H1 (cell line): ENCODE data around the gene ZDHHC8. TPM values are rescaled to one million over a fixed set of nuclear protein-coding genes. Genes with fewer than 3 reads are reported as not detected.
A peak's percentile ranks its signal among the peaks of the same experiment; 100 is the strongest.

Experiments
- CTCF ChIA-PET: fragments of 300-600 bp; sonication (Branson Sonifier 250); formaldehyde crosslinking; loops from one replicate; lab custom pipeline; 2021; ENCODE audit not compliant: partially characterized antibody; lab: Charles Lee
- POLR2A ChIA-PET: fragments of 300-600 bp; sonication (Branson Sonifier 250); formaldehyde crosslinking; loops from one replicate; lab custom pipeline; 2021; ENCODE audit warnings: inconsistent platforms; ENCODE audit not compliant: partially characterized antibody; lab: Charles Lee
- DNase-seq, 2 experiments: peaks; one replicate each; pipeline versions ENCODE4 v3.0.0 to v3.0.0-alpha.2; 2010 to 2022; ENCODE audit warnings: low spot score in 2 of 2, low read depth in 1 of 2, mixed read lengths in 1 of 2
- FAIRE-seq: peaks from 2 replicates; lab custom pipeline; 2011; peaks lifted over from hg19 to GRCh38; lab: Jason Lieb, UNC
- H2AFZ ChIP-seq: 2 replicates; pipeline ENCODE4 v1.8.1; 2012; ENCODE audit warnings: low read length, inconsistent platforms
- H2AK5ac ChIP-seq: 2 replicates; pipeline ENCODE4 v1.6.1; 2013; ENCODE audit warnings: low read depth, low read length
- H2BK120ac ChIP-seq: replicated peaks from 2 replicates; pipeline ENCODE3; 2013; ENCODE audit warnings: low read depth, low read length, inconsistent platforms
- H2BK12ac ChIP-seq: 2 replicates; pipeline ENCODE4 v1.6.1; 2013; ENCODE audit warnings: low read depth, low read length
- H2BK15ac ChIP-seq: 2 replicates; pipeline ENCODE4 v1.6.1; 2013; ENCODE audit warnings: low read length
- H2BK20ac ChIP-seq: 2 replicates; pipeline ENCODE4 v1.6.1; 2013; ENCODE audit warnings: low read length
- H2BK5ac ChIP-seq: 2 replicates; pipeline ENCODE4 v1.6.1; 2013; ENCODE audit warnings: low read depth, low read length
- H3K14ac ChIP-seq: 2 replicates; pipeline ENCODE4 v1.6.1; 2013; ENCODE audit warnings: inconsistent platforms; ENCODE audit not compliant: insufficient read length
- H3K18ac ChIP-seq: 2 replicates; pipeline ENCODE4 v1.6.1; 2013; ENCODE audit warnings: low read length; ENCODE audit errors: extremely low read depth
- H3K23ac ChIP-seq: 2 replicates; pipeline ENCODE4 v1.6.1; 2013; ENCODE audit warnings: inconsistent platforms; ENCODE audit not compliant: insufficient read length
- H3K23me2 ChIP-seq: 2 replicates; pipeline ENCODE4 v1.6.1; 2013; ENCODE audit warnings: low read depth, low read length
- H3K27ac ChIP-seq: 2 replicates; pipeline ENCODE4 v1.6.1; 2011; ENCODE audit warnings: low read depth, low read length, inconsistent platforms
- H3K27me3 ChIP-seq, 4 experiments: replicated peaks in 1 of 4; 1 replicate in 1 of 4; 2 replicates in 3 of 4; pipeline versions ENCODE4 v1.6.1 to v1.8.1; 2011 to 2013; ENCODE audit warnings: low read length in 3 of 4, mild to moderate bottlenecking in 3 of 4, inconsistent platforms in 2 of 4, mixed read lengths in 2 of 4, moderate library complexity in 1 of 4; ENCODE audit not compliant: control insufficient read depth in 3 of 4, insufficient read depth in 3 of 4; ENCODE audit errors: extremely low read depth in 1 of 4
- H3K36me3 ChIP-seq, 4 experiments: 2 replicates each; pipeline versions ENCODE4 v1.6.1 to v1.8.1; 2011 to 2013; ENCODE audit warnings: mild to moderate bottlenecking in 4 of 4, low read length in 3 of 4, moderate library complexity in 2 of 4, control low read depth in 1 of 4, inconsistent platforms in 1 of 4; ENCODE audit not compliant: insufficient read depth in 4 of 4, control insufficient read depth in 2 of 4
- H3K4ac ChIP-seq: replicated peaks from 2 replicates; pipeline ENCODE3; 2013; ENCODE audit warnings: low read length, low read depth, mixed read lengths, inconsistent platforms; ENCODE audit not compliant: insufficient read length
- H3K4me1 ChIP-seq, 4 experiments: replicated peaks in 1 of 4; 1 replicate in 1 of 4; 2 replicates in 3 of 4; pipeline versions ENCODE4 v1.6.1 to v1.8.1; 2011 to 2013; ENCODE audit warnings: low read length in 3 of 4, inconsistent platforms in 2 of 4, mixed read lengths in 1 of 4; ENCODE audit not compliant: insufficient read depth in 4 of 4, control insufficient read depth in 3 of 4
- H3K4me2 ChIP-seq, 2 experiments: 2 replicates each; pipeline versions ENCODE4 v1.6.1 to v1.8.1; 2011 to 2013; ENCODE audit warnings: low read depth in 2 of 2, low read length in 2 of 2, control low read depth in 1 of 2, inconsistent platforms in 1 of 2, mild to moderate bottlenecking in 1 of 2; ENCODE audit not compliant: insufficient read depth in 1 of 2
- H3K4me3 ChIP-seq, 4 experiments: fragments of 200-600, 300-600 bp in 1 of 4; sonication (generic), shearing (Covaris generic), sonication (Bioruptor Twin) in 1 of 4; 2 replicates each; pipeline versions ENCODE4 v1.5.1 to v1.8.1; 2011 to 2016; ENCODE audit warnings: low read length in 4 of 4, low read depth in 3 of 4, control low read depth in 2 of 4, inconsistent platforms in 2 of 4, mild to moderate bottlenecking in 2 of 4, mixed read lengths in 1 of 4, moderate library complexity in 1 of 4; ENCODE audit not compliant: insufficient read depth in 2 of 4; ENCODE audit errors: extremely low read depth in 1 of 4
- H3K56ac ChIP-seq: replicated peaks from 2 replicates; pipeline ENCODE3; 2013; ENCODE audit warnings: low read depth, mild to moderate bottlenecking, mixed read lengths, low read length, inconsistent platforms; ENCODE audit not compliant: insufficient read length
- H3K79me1 ChIP-seq: 2 replicates; pipeline ENCODE4 v1.6.1; 2013; ENCODE audit warnings: low read depth, low read length, control low read depth
- H3K79me2 ChIP-seq, 2 experiments: 2 replicates each; pipeline versions ENCODE4 v1.6.1 to v1.8.1; 2012 to 2013; ENCODE audit warnings: low read length in 2 of 2, mild to moderate bottlenecking in 2 of 2, inconsistent platforms in 1 of 2; ENCODE audit not compliant: insufficient read depth in 2 of 2, control insufficient read depth in 1 of 2
- H3K9ac ChIP-seq, 4 experiments: replicated peaks in 1 of 4; 1 replicate in 1 of 4; 2 replicates in 3 of 4; pipeline versions ENCODE4 v1.6.1 to v1.8.1; 2011 to 2013; ENCODE audit warnings: low read depth in 3 of 4, low read length in 3 of 4, control low read depth in 2 of 4, mild to moderate bottlenecking in 2 of 4, moderate library complexity in 2 of 4, inconsistent platforms in 1 of 4; ENCODE audit errors: extremely low read depth in 1 of 4
- H3K9me3 ChIP-seq, 2 experiments: 2 replicates each; pipeline versions ENCODE4 v1.6.1 to v1.8.1; 2012 to 2013; ENCODE audit warnings: mild to moderate bottlenecking in 2 of 2, moderate library complexity in 2 of 2, control low read depth in 1 of 2, inconsistent platforms in 1 of 2, low read depth in 1 of 2, low read length in 1 of 2, mixed read lengths in 1 of 2; ENCODE audit not compliant: insufficient read depth in 2 of 2
- H4K20me1 ChIP-seq, 2 experiments: replicated peaks in 1 of 2; 2 replicates each; pipeline versions ENCODE3 to v1.8.1; 2011 to 2013; ENCODE audit warnings: inconsistent platforms in 2 of 2, low read length in 2 of 2, mild to moderate bottlenecking in 1 of 2; ENCODE audit not compliant: insufficient read depth in 2 of 2, control insufficient read depth in 1 of 2
- H4K5ac ChIP-seq: 2 replicates; pipeline ENCODE4 v1.6.1; 2013; ENCODE audit warnings: low read length, low read depth, mixed read lengths, inconsistent platforms; ENCODE audit not compliant: insufficient read length
- H4K8ac ChIP-seq: 2 replicates; pipeline ENCODE4 v1.8.0; 2013; ENCODE audit warnings: mild to moderate bottlenecking, moderate library complexity, low read length, inconsistent platforms; ENCODE audit not compliant: insufficient read depth; ENCODE audit errors: extremely low read depth
- H4K91ac ChIP-seq: replicated peaks from 2 replicates; pipeline ENCODE3; 2013; ENCODE audit warnings: low read length, mixed read lengths, inconsistent platforms; ENCODE audit not compliant: insufficient read length
- ASH2L ChIP-seq: fragments of 200-600, 300-600 bp; sonication (generic); IDR thresholded peaks from one replicate; pipeline ENCODE4 v1.7.1; 2017; ENCODE audit warnings: low read length
- CTBP2 ChIP-seq: IDR thresholded peaks from 2 replicates; pipeline ENCODE4 v1.7.0; 2011; ENCODE audit warnings: borderline replicate concordance, mild to moderate bottlenecking, moderate library complexity, mixed read lengths, low read length; ENCODE audit not compliant: insufficient read depth, insufficient read length
- RBBP5 ChIP-seq: IDR thresholded peaks from 2 replicates; pipeline ENCODE4 v1.7.1; 2012; ENCODE audit warnings: low read depth, mild to moderate bottlenecking, inconsistent platforms, low read length, moderate library complexity, borderline replicate concordance
- SAP30 ChIP-seq: fragments of 300-600 bp; sonication (generic); IDR thresholded peaks from 2 replicates; pipeline ENCODE4 v1.7.1; 2012; ENCODE audit warnings: low read length, moderate library complexity, mild to moderate bottlenecking, inconsistent platforms; ENCODE audit not compliant: insufficient read depth, insufficient replicate concordance
- TCF12 ChIP-seq: IDR thresholded peaks from 2 replicates; pipeline ENCODE4 v1.6.1; 2011; ENCODE audit warnings: low read depth, mild to moderate bottlenecking, low read length
- WGBS, 2 experiments: shearing (Covaris generic) in 1 of 2; methylation state at CpG; one replicate each; pipeline versions ENCODE4 v1.1.6 to v1.1.7; 2013 to 2015; ENCODE audit warnings: low lambda C conversion rate in 2 of 2, mixed read lengths in 2 of 2, inconsistent platforms in 1 of 2, low coverage in 1 of 2, missing lambda C conversion rate in 1 of 2; ENCODE audit not compliant: insufficient replicate concordance in 2 of 2, insufficient coverage in 1 of 2, insufficient read length in 1 of 2; ENCODE audit errors: extremely low coverage in 1 of 2, missing lambda C conversion rate in 1 of 2; 5-methylcytosine and 5-hydroxymethylcytosine counted together
- polyA plus RNA-seq, 7 experiments: library from polyadenylated mRNA; depleted of rRNA in 3 of 7; stranded (reverse) in 5 of 7; unstranded in 2 of 7; fragments of >200 nt in 5 of 7; fragments of 200-250 nt in 2 of 7; gene quantifications; 1 replicate in 5 of 7; 2 replicates in 1 of 7; 4 replicates in 1 of 7; pipeline versions ENCODE4 v1.2.1 to v1.2.3, GENCODE V29; 2011 to 2013; ENCODE audit warnings: missing spikeins in 2 of 7, mixed read lengths in 2 of 7
- total RNA-seq: library from RNA; stranded (reverse); fragmentation: NEBNext Ultra II Directional; extraction: Animal tissue kit (Norgen Biotek cat#: 25700); gene quantifications from 2 replicates; pipeline ENCODE4 v1.2.1, GENCODE V29; 2021

Gene ZDHHC8
- total and polyA plus RNA-seq, 2 of the 8 experiments (the other 6 are each of a cell fraction or from before 2014, with no cell fraction given): 18.6 to 65.6 TPM

DNA sequence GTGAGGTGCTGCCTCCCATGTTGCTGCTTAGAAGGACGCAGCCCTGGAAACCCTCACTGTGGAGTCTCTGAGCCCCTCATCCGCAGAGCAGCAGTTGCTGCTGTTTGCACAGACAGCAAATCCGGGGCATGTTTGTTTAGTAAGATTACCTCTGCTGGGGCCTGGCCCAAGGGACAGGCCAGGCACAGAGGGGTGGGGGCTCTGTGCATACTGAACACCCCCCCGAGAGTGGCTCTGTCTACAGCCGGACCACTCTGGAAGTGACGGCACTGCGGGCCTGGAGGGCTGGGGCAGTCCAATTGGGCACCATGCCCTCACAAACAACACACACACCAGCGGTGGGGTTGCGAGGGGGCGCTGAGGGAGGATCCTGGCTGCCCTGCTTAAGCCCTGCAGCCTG, 42.2 kb downstream of the ZDHHC8 start:
- Histone ChIP-seq H3K4me1 (peaks cover 0 to 8% (median 0%) of the 10 kb centered on the region in 4 experiments; a peak in 2 of 7 replicates), H4K91ac (peak overlapping the region; percentile 54), H3K4me2 (no peak overlapping the region), H3K14ac (no peak overlapping the region), H3K4me3 (no peak overlapping the region), H3K56ac (no peak overlapping the region), H2BK5ac (no peak overlapping the region), H3K27ac (no peak overlapping the region), H3K9me3 (no peaks in the 10 kb centered on the region), H2AK5ac (no peak overlapping the region), H4K8ac (no peak overlapping the region), H2AFZ (no peak overlapping the region), H3K23me2 (no peaks in the 10 kb centered on the region), H2BK15ac (no peak overlapping the region), H3K4ac (no peak overlapping the region), H2BK20ac (no peak overlapping the region), H4K5ac (no peak overlapping the region), H3K79me1 (no peaks in the 10 kb centered on the region), H3K27me3 (no peaks in the 10 kb centered on the region), H3K9ac (no peak overlapping the region), H3K79me2 (no peaks in the 10 kb centered on the region), H3K36me3 (no peaks in the 10 kb centered on the region), H2BK120ac (no peak overlapping the region), H4K20me1 (no peaks in the 10 kb centered on the region), H3K23ac (no peak overlapping the region), H3K18ac (no peak overlapping the region), H2BK12ac (no peak overlapping the region)
- no peak for DNase-seq
- POLR2A ChIA-PET: no interaction called here
- WGBS, 2 experiments: 92% methylated on average over 3 of the region's 10 CpGs; no CpG with 5 or more reads in 1 of the 2 experiments
- FAIRE-seq: no peak
- CTCF ChIA-PET: interaction anchor here (0.7 to 4.6 kb wide), 9 partner anchors 13 to 111 kb away, joined by 3 to 15 read pairs (median 8); no protein-coding TSS in a partner anchor
- TF ChIP-seq ASH2L: no peak
- no peak for TF ChIP-seq TCF12
- no peak for TF ChIP-seq CTBP2
- TF ChIP-seq SAP30: no peak
- no peak for TF ChIP-seq RBBP5
